HepG2 (cell line): Measurements from ENCODE around the gene ANKRD13D. TPM values are rescaled to one million over a fixed set of nuclear protein-coding genes. Genes with fewer than 3 reads are reported as not detected.

Experiments
- ATAC-seq: fragments of 200-7000 bp; cut with Tn5 transposase; 3 replicates; pipeline ENCODE4 v1.9.1; 2020; ENCODE audit warnings: mild to moderate bottlenecking, moderate library complexity
- BruUV-seq: library from RNA; stranded (reverse); fragments of 400-500 nt; replicated peaks from 2 replicates; lab custom pipeline; 2021; lab: Mats Ljungman, UMichigan
- CTCF ChIA-PET: fragments of 300-600 bp; formaldehyde crosslinking; extraction: SDS; loops from one replicate; lab custom pipeline; 2021; ENCODE audit warnings: low total read pairs, inconsistent platforms, low intra/inter-chr PET ratio; lab: Yijun Ruan, JAX
- POLR2A ChIA-PET: fragments of 350-600 bp; sonication (Branson Sonifier 250); formaldehyde crosslinking; loops from one replicate; lab custom pipeline; 2020; ENCODE audit warnings: antibody characterized with exemption, inconsistent platforms; lab: Yijun Ruan, JAX
- DNase-seq: peaks from one replicate; pipeline ENCODE4 v3.0.0-alpha.2; 2015; ENCODE audit warnings: low spot score
- FAIRE-seq: peaks from 3 replicates; lab custom pipeline; 2011; peaks lifted over from hg19 to GRCh38; lab: Jason Lieb, UNC
- H2AFZ ChIP-seq: one replicate; pipeline ENCODE4 v1.6.1; 2011; ENCODE audit warnings: low read length, inconsistent platforms
- H3K27ac ChIP-seq: fragments of 300-600 bp; 3 replicates; pipeline ENCODE4 v1.8.0; 2011; ENCODE audit warnings: mixed run types, mild to moderate bottlenecking, mixed read lengths, low read length, inconsistent platforms; ENCODE audit not compliant: insufficient read depth; ENCODE audit errors: extremely low read length
- H3K27me3 ChIP-seq, 2 experiments: fragments of 200-600 bp in 1 of 2; 2 replicates in 1 of 2; 3 replicates in 1 of 2; pipeline versions ENCODE4 v1.6.0 to v1.8.0; 2011; ENCODE audit warnings: low read length in 2 of 2, mild to moderate bottlenecking in 2 of 2, moderate library complexity in 2 of 2, inconsistent platforms in 1 of 2; ENCODE audit not compliant: insufficient read depth in 2 of 2, control insufficient read depth in 1 of 2
- H3K36me3 ChIP-seq, 2 experiments: fragments of 200-600 bp in 1 of 2; replicated peaks in 1 of 2; 2 replicates in 1 of 2; 3 replicates in 1 of 2; pipeline versions ENCODE4 v1.5.1 to v1.8.0; 2011; ENCODE audit warnings: low read length in 2 of 2, inconsistent platforms in 1 of 2; ENCODE audit not compliant: insufficient read depth in 2 of 2, control insufficient read depth in 1 of 2
- H3K4me1 ChIP-seq: 2 replicates; pipeline ENCODE4 v1.5.1; 2012; ENCODE audit warnings: low read length, inconsistent platforms; ENCODE audit not compliant: insufficient read depth
- H3K4me2 ChIP-seq: 2 replicates; pipeline ENCODE4 v1.6.0; 2011; ENCODE audit warnings: low read depth, low read length, inconsistent platforms
- H3K4me3 ChIP-seq, 3 experiments: fragments of 200-600 bp in 1 of 3; sonication (generic), shearing (Covaris generic) in 1 of 3; replicated peaks in 1 of 3; 2 replicates each; pipeline ENCODE4 v1.5.1; 2011 to 2016; ENCODE audit warnings: low read length in 3 of 3, inconsistent platforms in 2 of 3, low read depth in 2 of 3, mild to moderate bottlenecking in 2 of 3, control low read depth in 1 of 3, mixed read lengths in 1 of 3; ENCODE audit not compliant: insufficient read depth in 1 of 3
- H3K79me2 ChIP-seq: one replicate; pipeline ENCODE4 v1.6.1; 2011; ENCODE audit warnings: low read length, inconsistent platforms; ENCODE audit not compliant: insufficient read depth
- H3K9ac ChIP-seq: 2 replicates; pipeline ENCODE4 v1.6.0; 2011; ENCODE audit warnings: mild to moderate bottlenecking, low read depth, low read length, inconsistent platforms; ENCODE audit not compliant: insufficient read depth
- H3K9me3 ChIP-seq: 2 replicates; pipeline ENCODE4 v1.5.1; 2012; ENCODE audit warnings: mild to moderate bottlenecking, low read length
- H4K20me1 ChIP-seq: 2 replicates; pipeline ENCODE4 v1.6.0; 2011; ENCODE audit warnings: inconsistent platforms, mild to moderate bottlenecking, low read length, moderate library complexity; ENCODE audit not compliant: insufficient read depth
- FOXA3 ChIP-seq: IDR thresholded peaks from 2 replicates; pipeline ENCODE4 v1.6.1; 2016; ENCODE audit warnings: missing genetic modification reagents, missing compliant biosample characterization
- GMEB1 ChIP-seq: sonication (generic); formaldehyde crosslinking; IDR thresholded peaks from 2 replicates; pipeline ENCODE4 v1.5.1; 2020; ENCODE audit warnings: missing genetic modification reagents, mild to moderate bottlenecking, borderline replicate concordance
- HBP1 ChIP-seq: IDR thresholded peaks from 2 replicates; pipeline ENCODE4 v1.6.1; 2016; ENCODE audit warnings: low read depth, control low read depth
- HNF4A ChIP-seq: sonication (generic); formaldehyde crosslinking; IDR thresholded peaks from 2 replicates; pipeline ENCODE4 v1.4.0; 2020; ENCODE audit warnings: missing genetic modification reagents
- JARID2 ChIP-seq: sonication (generic); formaldehyde crosslinking; IDR thresholded peaks from 2 replicates; pipeline ENCODE4 v1.8.1; 2023; ENCODE audit warnings: missing genetic modification reagents, inconsistent platforms; ENCODE audit not compliant: insufficient replicate concordance
- MAX ChIP-seq: IDR thresholded peaks from 2 replicates; pipeline ENCODE4 v1.6.1; 2012; ENCODE audit warnings: inconsistent platforms
- MAZ ChIP-seq, 2 experiments: sonication (generic) in 1 of 2; formaldehyde crosslinking in 1 of 2; IDR thresholded peaks; 2 replicates each; pipeline versions ENCODE4 v1.5.0 to v1.6.1; 2012 to 2020; ENCODE audit warnings: low read depth in 2 of 2, mild to moderate bottlenecking in 2 of 2, borderline replicate concordance in 1 of 2, improper control_type of control experiment in 1 of 2, low read length in 1 of 2, missing genetic modification reagents in 1 of 2, moderate library complexity in 1 of 2
- MXD1 ChIP-seq: sonication (generic); formaldehyde crosslinking; IDR thresholded peaks from 2 replicates; pipeline ENCODE4 v1.4.0; 2020; ENCODE audit warnings: mild to moderate bottlenecking, missing genetic modification reagents
- NRL ChIP-seq: sonication (generic); formaldehyde crosslinking; IDR thresholded peaks from 2 replicates; pipeline ENCODE4 v1.5.0; 2020; ENCODE audit warnings: missing genetic modification reagents, mild to moderate bottlenecking, moderate library complexity, borderline replicate concordance
- RFXANK ChIP-seq: IDR thresholded peaks from 2 replicates; pipeline ENCODE4 v1.6.1; 2016
- SALL1 ChIP-seq: sonication (generic); formaldehyde crosslinking; IDR thresholded peaks from 2 replicates; pipeline ENCODE4 v1.8.0; 2022; ENCODE audit warnings: mild to moderate bottlenecking, missing genetic modification reagents
- SALL2 ChIP-seq: sonication (generic); formaldehyde crosslinking; IDR thresholded peaks from 2 replicates; pipeline ENCODE4 v1.8.1; 2023; ENCODE audit warnings: mild to moderate bottlenecking, missing genetic modification reagents, inconsistent platforms
- SIX4 ChIP-seq: sonication (generic); formaldehyde crosslinking; IDR thresholded peaks from 2 replicates; pipeline ENCODE4 v1.4.0; 2020; ENCODE audit warnings: missing genetic modification reagents
- UBTF ChIP-seq: sonication (generic); formaldehyde crosslinking; IDR thresholded peaks from 2 replicates; pipeline ENCODE4 v1.4.0; 2020; ENCODE audit warnings: mild to moderate bottlenecking, missing genetic modification reagents
- ZNF598 ChIP-seq: sonication (generic); formaldehyde crosslinking; IDR thresholded peaks from 2 replicates; pipeline ENCODE4 v1.5.1; 2020; ENCODE audit warnings: mild to moderate bottlenecking, missing genetic modification reagents, borderline replicate concordance
- ZNF672 ChIP-seq: sonication (generic); formaldehyde crosslinking; IDR thresholded peaks from 2 replicates; pipeline ENCODE4 v1.8.1; 2022; ENCODE audit warnings: missing genetic modification reagents
- WGBS: methylation state at CpG from one replicate; pipeline ENCODE4 v1.1.6; 2017; ENCODE audit warnings: low lambda C conversion rate; 5-methylcytosine and 5-hydroxymethylcytosine counted together
- in situ Hi-C: cut with HindIII; loops from 2 replicates; pipeline ENCODE4 v1.10.0; 2017; ENCODE audit warnings: low pct_unique_long_range_greater_than_20kb; ENCODE audit not compliant: extremely low pct_ligation_motif_present
- intact Hi-C: fragments of 100-400 bp; cut with micrococcal nuclease; formaldehyde crosslinking; loops from one replicate; pipeline ENCODE4 v1.10.0; 2022; ENCODE audit not compliant: unreplicated experiment
- polyA plus RNA-seq, 8 experiments: library from polyadenylated mRNA; depleted of rRNA in 3 of 8; stranded (reverse) in 7 of 8; unstranded in 1 of 8; fragments of >200 nt; fragmentation: Illumina TruSeq in 4 of 8; extraction: Trizol in 4 of 8; gene quantifications; 2 replicates each; pipeline versions ENCODE4 v1.2.1 to v1.2.3, GENCODE V29; 2011 to 2016; ENCODE audit warnings: low read depth in 4 of 8, missing spikeins in 1 of 8, mixed read lengths in 1 of 8; ENCODE audit not compliant: insufficient read depth in 1 of 8
- total RNA-seq, 5 experiments: library from RNA; depleted of rRNA; stranded (reverse); fragments of >200 nt; fragmentation: Illumina TruSeq; extraction: Trizol; gene quantifications; 2 replicates each; pipeline ENCODE4 v1.2.3, GENCODE V29; 2016; ENCODE audit warnings: low read depth in 1 of 5

The ANKRD13D gene
- total and polyA plus RNA-seq, 2 of the 13 experiments (the other 11 are each of a cell fraction or from before 2014, with no cell fraction given): 18.6 to 27.3 TPM

- Histone ChIP-seq H3K27me3 (no peaks in the 10 kb centered on the region), H3K79me2 (peaks cover 40% of the 10 kb centered on the region), H3K9ac (peak overlapping the region; percentile 39; the same call in 1 of the 2 replicates), H3K4me2 (peak overlapping the region; percentile 94), H2AFZ (peak overlapping the region; percentile 46), H3K27ac (no peak overlapping the region), H4K20me1 (peaks cover 12% of the 10 kb centered on the region), H3K9me3 (no peaks in the 10 kb centered on the region), H3K4me3 (peak overlapping the region; percentile 43 to 65 (median 49); a peak in 5 of 6 replicates), H3K36me3 (peaks cover 1 to 30% of the 10 kb centered on the region in 2 experiments; a peak in 3 of 5 replicates), H3K4me1 (peaks cover 73% of the 10 kb centered on the region)
- FAIRE-seq (no peak), DNase-seq (peak; percentile 44), ATAC-seq (peak; percentile 51)
- CTCF ChIA-PET: interaction anchor here (1.6 to 2.4 kb wide), 2 partner anchors 23 to 52 kb away, joined by 5 to 25 read pairs; partner anchors contain the start of gene ANKRD13D
- intact Hi-C loops: no loop called here
- POLR2A ChIA-PET: interaction anchor here (1.0 to 4.5 kb wide), 4 partner anchors 22 to 52 kb away, joined by 3 to 19 read pairs (median 4); partner anchors contain the start of gene ANKRD13D
- 21% methylated on average over 9 of the region's 54 CpGs for WGBS
- in situ Hi-C loops: no loop called here
- BruUV-seq: no TSS peak
- no peak for TF ChIP-seq MAZ (IDR thresholded peaks at IDR 0.05; ENCODE audit: borderline replicate concordance, low read depth, low read length)
- peak; percentile 50; the same call in 1 of the 2 replicates for TF ChIP-seq MAZ (CRISPR knock-in tag; IDR thresholded peaks at IDR 0.05; ENCODE audit: low read depth)
- TF ChIP-seq FOXA3 (CRISPR knock-in tag): no peak
- TF ChIP-seq ZNF672 (CRISPR knock-in tag): no peak
- 0 out of 2 replicates have a peak, but pooled peaks have one; percentile 56 for TF ChIP-seq ZNF598
- TF ChIP-seq RFXANK (CRISPR knock-in tag): no peak
- TF ChIP-seq UBTF (CRISPR knock-in tag): peak; percentile 77
- no peak for TF ChIP-seq SIX4 (CRISPR knock-in tag)
- TF ChIP-seq MAX: peak; percentile 40; the same call in 1 of the 2 replicates
- TF ChIP-seq SALL2 (CRISPR knock-in tag): 0 out of 2 replicates have a peak, but pooled peaks have one; percentile 44
- TF ChIP-seq SALL1 (CRISPR knock-in tag): peak; percentile 19; the same call in 1 of the 2 replicates
- TF ChIP-seq HBP1: 0 out of 2 replicates have a peak, but pooled peaks have one; percentile 34
- TF ChIP-seq JARID2 (CRISPR knock-in tag): no peak
- 0 out of 2 replicates have a peak, but pooled peaks have one; percentile 49 for TF ChIP-seq GMEB1 (CRISPR knock-in tag)
- TF ChIP-seq MXD1 (CRISPR knock-in tag): 0 out of 2 replicates have a peak, but pooled peaks have one; percentile 14
- TF ChIP-seq HNF4A (CRISPR knock-in tag): peak; percentile 45
- peak; percentile 71 for TF ChIP-seq NRL (CRISPR knock-in tag)
Observed at GRCh38 chr11:67265633-67266448, 23.3 kb upstream of the ANKRD13D start.
